ENCODE data around the gene PUM2.
A peak's percentile ranks its signal among the peaks of the same experiment; 100 is the strongest.

DNA sequence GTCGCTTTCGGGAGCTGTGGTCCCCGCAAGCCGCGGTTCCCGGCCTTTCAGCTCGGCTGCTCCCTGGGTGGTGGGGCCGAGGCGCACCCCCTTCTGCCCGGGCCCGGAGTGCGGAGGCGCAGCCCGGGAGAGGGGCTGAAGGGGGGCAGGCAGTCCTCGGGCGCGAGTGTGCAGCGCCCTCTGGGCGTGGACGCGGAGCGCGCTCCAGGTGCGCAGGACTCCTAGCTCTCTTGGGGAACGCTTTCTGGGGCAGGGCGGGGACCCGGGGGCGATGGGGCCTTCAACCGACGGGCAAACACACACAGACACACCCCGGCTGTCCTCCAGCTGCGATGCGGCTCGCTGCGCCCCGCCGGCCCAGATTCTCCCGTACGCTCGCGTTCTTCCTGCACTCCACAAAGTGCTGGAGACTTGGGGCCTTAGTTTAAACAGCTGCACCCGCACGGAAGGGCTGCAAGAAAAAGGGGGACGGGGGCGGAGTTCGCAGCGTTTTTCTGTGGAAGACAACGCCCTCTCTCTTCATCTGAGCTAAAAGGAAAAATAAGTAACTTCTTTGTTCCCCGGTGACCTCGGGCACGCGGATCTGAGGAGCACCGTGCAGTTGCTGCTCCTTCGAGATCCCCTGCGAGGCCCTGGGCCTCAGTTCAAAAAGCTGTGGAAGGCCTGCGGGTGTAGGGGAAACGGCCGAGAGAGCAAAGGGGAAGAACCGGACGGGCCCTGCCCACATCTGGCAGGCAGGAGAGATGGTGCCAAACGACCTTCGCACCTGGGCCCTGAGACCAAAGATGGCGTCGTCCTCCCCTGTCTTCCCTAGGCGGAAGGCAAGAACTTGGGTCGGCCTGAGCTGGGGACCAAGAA is 125.1 kb downstream of the PUM2 start:
- TF ChIP-seq, protein P1, sequence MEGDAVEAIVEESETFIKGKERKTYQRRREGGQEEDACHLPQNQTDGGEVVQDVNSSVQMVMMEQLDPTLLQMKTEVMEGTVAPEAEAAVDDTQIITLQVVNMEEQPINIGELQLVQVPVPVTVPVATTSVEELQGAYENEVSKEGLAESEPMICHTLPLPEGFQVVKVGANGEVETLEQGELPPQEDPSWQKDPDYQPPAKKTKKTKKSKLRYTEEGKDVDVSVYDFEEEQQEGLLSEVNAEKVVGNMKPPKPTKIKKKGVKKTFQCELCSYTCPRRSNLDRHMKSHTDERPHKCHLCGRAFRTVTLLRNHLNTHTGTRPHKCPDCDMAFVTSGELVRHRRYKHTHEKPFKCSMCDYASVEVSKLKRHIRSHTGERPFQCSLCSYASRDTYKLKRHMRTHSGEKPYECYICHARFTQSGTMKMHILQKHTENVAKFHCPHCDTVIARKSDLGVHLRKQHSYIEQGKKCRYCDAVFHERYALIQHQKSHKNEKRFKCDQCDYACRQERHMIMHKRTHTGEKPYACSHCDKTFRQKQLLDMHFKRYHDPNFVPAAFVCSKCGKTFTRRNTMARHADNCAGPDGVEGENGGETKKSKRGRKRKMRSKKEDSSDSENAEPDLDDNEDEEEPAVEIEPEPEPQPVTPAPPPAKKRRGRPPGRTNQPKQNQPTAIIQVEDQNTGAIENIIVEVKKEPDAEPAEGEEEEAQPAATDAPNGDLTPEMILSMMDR (IDR thresholded peaks at IDR 0.05; ENCODE audit: low read length), result peak; percentile 72
- no peak for TF ChIP-seq EZH2phosphoT487 (IDR thresholded peaks at IDR 0.05; ENCODE audit: low read length)
- TF ChIP-seq EZH2 (optimal IDR thresholded peaks at IDR 0.05; ENCODE audit: low read depth, low read length), result no peak

All from MM.1S (cell line).